ENCODE data around the gene RBM10. TPM values are rescaled to one million over a fixed set of nuclear protein-coding genes. Genes with fewer than 3 reads are reported as not detected.

Gene RBM10
- total RNA-seq (10 to 100 TPM; 23.1 to 32.1 (median 26.4) TPM), polyA plus RNA-seq (10 to 100 TPM; 26.9 to 27.6 TPM)
- long read RNA-seq, donor 1, transcript RBM10-203 (24 exons, 3,747 nt), result major isoform, 5 of 43 reads
- long read RNA-seq, donor 1, partial matches to known transcripts, result 24 of 43 reads
- long read RNA-seq, donor 1, other reads (novel, unspliced or antisense), result 13 of 43 reads
- long read RNA-seq, donor 2, transcript RBM10-203 (24 exons, 3,747 nt), result major isoform, 7 of 62 reads
- long read RNA-seq, donor 2, partial matches to known transcripts, result 24 of 62 reads
- long read RNA-seq, donor 2, other reads (novel, unspliced or antisense), result 26 of 62 reads
- long read RNA-seq, donor 3, transcript RBM10-203 (24 exons, 3,747 nt), result major isoform, 5 of 55 reads
- long read RNA-seq, donor 3, partial matches to known transcripts, result 29 of 55 reads
- long read RNA-seq, donor 3, other reads (novel, unspliced or antisense), result 19 of 55 reads

DNA sequence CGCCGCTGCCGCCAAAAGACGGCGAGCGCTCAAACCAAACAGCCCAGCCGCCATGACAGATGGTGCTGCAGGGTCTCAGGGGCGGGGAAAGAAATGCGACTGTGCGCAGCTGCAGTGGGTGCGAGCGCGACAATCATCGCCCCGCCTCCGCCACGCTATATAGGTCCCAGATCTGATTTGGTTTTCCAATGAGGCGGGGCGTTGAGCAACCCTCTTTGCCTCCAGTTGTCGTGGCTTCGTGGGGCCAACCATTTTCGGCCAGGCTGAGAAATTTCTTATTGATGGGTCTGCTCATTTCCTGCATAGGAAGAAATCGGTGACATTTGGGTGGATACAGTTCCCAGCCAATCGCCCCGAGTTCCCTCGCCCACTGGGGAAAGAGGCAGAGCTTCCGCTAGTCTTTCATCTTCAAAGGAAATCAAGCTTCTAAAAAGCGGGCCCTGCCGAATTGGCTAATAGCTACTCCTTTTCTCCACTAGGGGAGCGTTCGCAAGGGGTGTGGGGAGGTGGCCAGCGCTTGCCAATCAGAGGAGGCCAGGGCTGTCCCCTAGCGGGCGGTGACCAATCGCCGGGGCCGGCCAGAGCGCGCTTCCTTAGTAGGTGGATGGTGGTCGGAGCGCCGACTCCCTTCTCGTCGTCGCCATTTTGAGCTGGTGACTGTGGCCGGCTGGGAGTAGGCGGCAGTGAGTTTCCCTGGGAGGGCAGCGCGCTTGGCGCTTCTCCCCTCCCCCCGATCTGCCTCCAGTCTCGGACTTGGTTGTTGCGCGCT is at the start of gene RBM10, which contains the start of gene NDUFB11:
Gene RBM10, plus strand, starts transcription at position 596 of the 769 bp plus-strand sequence. CDS start 2,261 bp downstream, outside the sequence.
Gene NDUFB11, minus strand, starts transcription at position 77 of the 769 bp plus-strand sequence. Its CDS starts 23 bp downstream, at position 54.
- H3K27me3 ChIP-seq, result peaks cover 0 to 35% (median 0%) of the 10 kb centered on the region in 7 donors
- H3K4me1 ChIP-seq, result peaks cover 0 to 33% (median 19%) of the 10 kb centered on the region in 9 donors
- DNase-seq (peak; percentile 92 to 94), ATAC-seq (peak; percentile 96 to 98 (median 98))
- WGBS, 2 donors, result 0% methylated on average over 37 to 50 of the region's 54 CpGs
- H3K36me3 ChIP-seq, result peaks cover 0 to 28% (median 0%) of the 10 kb centered on the region in 9 donors
- H3K9me3 ChIP-seq, result no peaks in the 10 kb centered on the region
- TF ChIP-seq, protein P1, sequence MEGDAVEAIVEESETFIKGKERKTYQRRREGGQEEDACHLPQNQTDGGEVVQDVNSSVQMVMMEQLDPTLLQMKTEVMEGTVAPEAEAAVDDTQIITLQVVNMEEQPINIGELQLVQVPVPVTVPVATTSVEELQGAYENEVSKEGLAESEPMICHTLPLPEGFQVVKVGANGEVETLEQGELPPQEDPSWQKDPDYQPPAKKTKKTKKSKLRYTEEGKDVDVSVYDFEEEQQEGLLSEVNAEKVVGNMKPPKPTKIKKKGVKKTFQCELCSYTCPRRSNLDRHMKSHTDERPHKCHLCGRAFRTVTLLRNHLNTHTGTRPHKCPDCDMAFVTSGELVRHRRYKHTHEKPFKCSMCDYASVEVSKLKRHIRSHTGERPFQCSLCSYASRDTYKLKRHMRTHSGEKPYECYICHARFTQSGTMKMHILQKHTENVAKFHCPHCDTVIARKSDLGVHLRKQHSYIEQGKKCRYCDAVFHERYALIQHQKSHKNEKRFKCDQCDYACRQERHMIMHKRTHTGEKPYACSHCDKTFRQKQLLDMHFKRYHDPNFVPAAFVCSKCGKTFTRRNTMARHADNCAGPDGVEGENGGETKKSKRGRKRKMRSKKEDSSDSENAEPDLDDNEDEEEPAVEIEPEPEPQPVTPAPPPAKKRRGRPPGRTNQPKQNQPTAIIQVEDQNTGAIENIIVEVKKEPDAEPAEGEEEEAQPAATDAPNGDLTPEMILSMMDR (IDR thresholded peaks at IDR 0.05), result peak; percentile 54 to 77 (median 68)
- H3K27ac ChIP-seq, result peak within 1 kb of the TSS; percentile 89 to 98 (median 92)
- peak within 1 kb of the TSS; percentile 41 to 89 (median 67) for H3K4me3 ChIP-seq
- intact Hi-C loops (cut with DNase I), result no loop called here

DNA sequence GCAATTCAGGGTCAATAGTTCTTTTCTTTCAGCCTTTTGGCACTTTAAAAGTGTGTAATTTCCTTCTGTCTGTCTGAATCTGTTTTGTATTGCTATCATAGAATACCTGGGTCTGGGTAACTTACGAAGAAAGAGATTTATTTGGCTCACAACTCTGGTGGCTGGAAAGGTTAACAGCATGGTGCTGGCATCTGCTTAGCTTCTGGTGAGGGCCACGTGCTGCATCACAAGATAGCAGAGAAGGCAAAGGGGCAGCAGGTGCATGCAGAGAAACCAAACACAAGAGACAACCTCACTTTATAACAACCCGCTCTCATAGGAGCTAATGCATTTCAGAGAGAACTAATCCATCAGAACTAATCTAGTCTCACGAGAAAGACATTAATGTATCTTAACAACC is 48.0 kb upstream of the RBM10 start:
- no peaks in the 10 kb centered on the region for H3K9me3 ChIP-seq
- intact Hi-C loops (cut with DNase I), result loop anchor here in 2 of 10 donors (10.0 kb wide), 1 partner anchor 192 kb away; no protein-coding TSS in a partner anchor
- TF ChIP-seq, protein P1 (IDR thresholded peaks at IDR 0.05), result no peak
- DNase-seq, result no peak
- peaks cover 0 to 47% (median 0%) of the 10 kb centered on the region in 7 donors for H3K27me3 ChIP-seq
- no peak for ATAC-seq
- H3K36me3 ChIP-seq, result no peaks in the 10 kb centered on the region
- H3K4me3 ChIP-seq, result no peak overlapping the region
- whole genome bisulfite sequencing, 2 donors, result 62 to 66% methylated on average over 4 of the region's 4 CpGs
- no peaks in the 10 kb centered on the region for H3K4me1 ChIP-seq
- no peak overlapping the region for H3K27ac ChIP-seq

GRCh38 chrX:47098338-47099094 is 46.5 kb upstream of the RBM10 start:
- H3K27ac ChIP-seq, result no peak overlapping the region
- DNase-seq (no peak), ATAC-seq (no peak)
- 87 to 91% methylated on average over 2 of the region's 2 CpGs for WGBS, 2 donors
- no peaks in the 10 kb centered on the region for H3K36me3 ChIP-seq
- no peaks in the 10 kb centered on the region for H3K9me3 ChIP-seq
- H3K4me3 ChIP-seq, result no peak overlapping the region
- H3K27me3 ChIP-seq, result peaks cover 0 to 40% (median 0%) of the 10 kb centered on the region in 7 donors
- intact Hi-C loops (cut with DNase I), result loop anchor here in 2 of 10 donors (10.0 kb wide), 1 partner anchor 194 kb away; no protein-coding TSS in a partner anchor
- TF ChIP-seq, protein P1 (IDR thresholded peaks at IDR 0.05), result no peak
- H3K4me1 ChIP-seq, result no peaks in the 10 kb centered on the region
